Activated naive CD8-positive, alpha-beta T cell (primary cell): ENCODE data around the gene MCU.
"Not testable (repeated sequence)": the region's sequence is repeated elsewhere in the genome, so short reads cannot be mapped to it uniquely, and the experiment has no call there.

ENCODE experiments used
- H3K27ac Mint-ChIP-seq: one replicate; pipeline ENCODE4 v1.8.0; 2021; ENCODE audit warnings: mixed read lengths
- H3K27me3 Mint-ChIP-seq: one replicate; pipeline ENCODE4 v1.8.0; 2021; ENCODE audit warnings: mixed read lengths
- H3K36me3 Mint-ChIP-seq: one replicate; pipeline ENCODE4 v1.8.0; 2021; ENCODE audit warnings: mixed read lengths
- H3K4me1 Mint-ChIP-seq: one replicate; pipeline ENCODE4 v1.8.0; 2021; ENCODE audit warnings: low read depth, mixed read lengths
- H3K4me3 Mint-ChIP-seq: one replicate; pipeline ENCODE4 v1.8.0; 2021; ENCODE audit warnings: mild to moderate bottlenecking, mixed read lengths
- H3K9me3 Mint-ChIP-seq: one replicate; pipeline ENCODE4 v1.8.0; 2021; ENCODE audit warnings: low read depth, mixed read lengths

MCU gene

GRCh38 chr10:72754275-72755032, 62.5 kb downstream of the MCU start:
- no peak overlapping the region for H3K27ac Mint-ChIP-seq
- H3K27me3 Mint-ChIP-seq, result no peaks in the 10 kb centered on the region
- no peaks in the 10 kb centered on the region for H3K9me3 Mint-ChIP-seq
- H3K4me3 Mint-ChIP-seq, result no peak overlapping the region
- peaks cover 6% of the 10 kb centered on the region for H3K36me3 Mint-ChIP-seq
- H3K4me1 Mint-ChIP-seq, result peaks cover 13% of the 10 kb centered on the region

- H3K9me3 Mint-ChIP-seq, result no peaks in the 10 kb centered on the region
- H3K36me3 Mint-ChIP-seq, result peaks cover 8% of the 10 kb centered on the region
These were observed 64.9 kb downstream of the MCU start for GRCh38 chr10:72756674-72757385.

DNA sequence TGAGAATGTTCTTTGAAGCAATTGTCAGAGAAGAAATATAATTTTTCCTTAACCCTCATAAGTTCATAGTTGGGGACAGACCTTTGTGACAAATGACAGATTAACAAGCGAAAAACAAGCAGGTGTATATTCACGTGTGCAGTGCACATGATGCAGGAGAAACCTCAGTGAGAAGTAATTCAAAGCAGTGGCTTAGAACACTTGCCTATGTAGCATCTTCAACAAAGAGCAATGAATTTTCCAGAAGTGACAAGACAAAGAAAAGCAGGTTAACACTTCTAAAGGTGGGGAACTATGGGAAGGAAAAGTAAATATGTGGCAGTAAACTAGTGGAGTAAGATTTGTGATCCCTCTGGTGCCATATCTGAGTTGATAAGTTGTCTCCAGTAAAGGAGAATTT, 65.8 kb downstream of the MCU start:
- Mint-ChIP-seq H3K27me3 (no peaks in the 10 kb centered on the region), H3K36me3 (peaks cover 6% of the 10 kb centered on the region), H3K9me3 (no peaks in the 10 kb centered on the region), H3K27ac (no peak overlapping the region), H3K4me3 (no peak overlapping the region), H3K4me1 (peaks cover 13% of the 10 kb centered on the region)

More at GRCh38 chr10:72756674-72757385, 64.9 kb downstream of the MCU start:
- Mint-ChIP-seq H3K27me3 (no peaks in the 10 kb centered on the region), H3K4me3 (no peak overlapping the region), H3K27ac (no peak overlapping the region), H3K4me1 (peaks cover 13% of the 10 kb centered on the region)

DNA sequence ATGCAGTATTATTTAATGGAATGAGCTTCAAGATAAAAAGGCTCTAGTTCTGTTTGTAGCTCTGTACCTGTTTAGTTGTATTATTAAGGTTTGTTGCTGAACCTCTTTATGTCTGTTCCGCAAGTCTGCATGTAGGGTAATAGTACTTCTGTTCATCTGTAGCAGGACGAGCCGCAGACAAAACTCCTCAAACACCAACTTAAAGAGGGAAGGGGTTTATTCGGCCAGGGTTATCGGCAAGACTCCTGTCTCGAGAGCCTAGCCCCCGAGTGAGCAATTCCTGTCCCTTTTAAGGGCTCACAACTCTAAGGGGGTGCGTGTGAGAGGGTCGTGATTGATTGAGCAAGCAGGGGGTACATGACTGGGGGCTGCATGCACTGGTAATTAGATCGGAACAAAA, 67.0 kb downstream of the MCU start:
- not testable (repeated sequence) for H3K27ac Mint-ChIP-seq, H3K4me3 Mint-ChIP-seq, H3K9me3 Mint-ChIP-seq, H3K27me3 Mint-ChIP-seq, H3K4me1 Mint-ChIP-seq
- peaks cover 13% of the 10 kb centered on the region for H3K36me3 Mint-ChIP-seq

- Mint-ChIP-seq H3K4me3 (no peak overlapping the region), H3K27me3 (no peaks in the 10 kb centered on the region), H3K36me3 (peaks cover 18% of the 10 kb centered on the region), H3K9me3 (peaks cover 5% of the 10 kb centered on the region), H3K4me1 (peaks cover 1% of the 10 kb centered on the region), H3K27ac (no peak overlapping the region)
These were observed 67.6 kb downstream of the MCU start for GRCh38 chr10:72759584-72759983.

DNA sequence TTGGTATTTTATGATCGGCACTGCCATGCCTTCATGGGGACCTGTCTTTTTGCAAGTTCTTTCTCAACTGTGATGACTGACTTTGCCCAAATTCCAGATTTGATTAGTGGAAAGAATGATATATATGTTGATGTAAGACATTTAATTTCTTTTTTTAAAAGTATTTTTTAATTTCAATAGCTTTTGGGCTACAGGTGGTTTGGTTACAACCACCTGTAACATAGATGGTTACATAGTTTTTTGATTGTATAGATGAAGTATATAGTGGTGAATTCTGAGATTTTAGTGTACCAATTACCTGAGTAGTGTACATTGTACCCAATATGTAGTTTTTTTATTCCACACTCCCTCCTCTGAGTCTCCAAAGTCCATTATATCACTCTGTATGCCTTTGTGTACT, 69.6 kb downstream of the MCU start:
- H3K4me3 Mint-ChIP-seq, result no peak overlapping the region
- no peaks in the 10 kb centered on the region for H3K4me1 Mint-ChIP-seq
- H3K27ac Mint-ChIP-seq, result no peak overlapping the region

GRCh38 chr10:72762042-72762441, 70.1 kb downstream of the MCU start:
- H3K4me1 Mint-ChIP-seq, result no peaks in the 10 kb centered on the region
- H3K36me3 Mint-ChIP-seq, result peaks cover 23% of the 10 kb centered on the region
- no peak overlapping the region for H3K4me3 Mint-ChIP-seq
- peaks cover 11% of the 10 kb centered on the region for H3K9me3 Mint-ChIP-seq
- no peaks in the 10 kb centered on the region for H3K27me3 Mint-ChIP-seq
- H3K27ac Mint-ChIP-seq, result no peak overlapping the region

More for the DNA sequence above, 69.6 kb downstream of the MCU start:
- H3K36me3 Mint-ChIP-seq, result peaks cover 20% of the 10 kb centered on the region
- peaks cover 6% of the 10 kb centered on the region for H3K9me3 Mint-ChIP-seq
- no peaks in the 10 kb centered on the region for H3K27me3 Mint-ChIP-seq

DNA sequence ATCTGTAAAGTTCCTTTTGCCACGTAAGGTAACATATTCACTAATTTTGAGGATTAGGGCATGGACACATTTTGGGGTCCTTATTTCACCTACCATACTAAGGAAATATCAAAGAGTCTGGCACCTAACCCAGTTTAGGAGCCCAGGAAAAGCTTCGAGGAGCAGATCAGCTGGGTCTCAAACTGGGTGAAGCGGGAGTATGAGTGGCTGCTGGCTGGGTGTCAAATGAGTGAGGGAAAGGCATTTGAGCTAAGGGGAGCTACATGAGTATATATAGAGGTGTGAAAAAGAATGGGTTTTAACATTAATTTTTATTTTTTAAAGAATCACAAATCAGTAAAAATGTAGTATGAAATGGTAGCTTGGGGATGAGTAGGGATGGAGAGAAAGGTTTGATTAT, 71.3 kb downstream of the MCU start:
- peaks cover 19% of the 10 kb centered on the region for H3K9me3 Mint-ChIP-seq
- no peaks in the 10 kb centered on the region for H3K27me3 Mint-ChIP-seq
- H3K4me3 Mint-ChIP-seq, result no peak overlapping the region
- no peaks in the 10 kb centered on the region for H3K4me1 Mint-ChIP-seq
- no peak overlapping the region for H3K27ac Mint-ChIP-seq
- peaks cover 28% of the 10 kb centered on the region for H3K36me3 Mint-ChIP-seq

- no peak overlapping the region for H3K4me3 Mint-ChIP-seq
- H3K4me1 Mint-ChIP-seq, result no peaks in the 10 kb centered on the region
- H3K36me3 Mint-ChIP-seq, result peaks cover 31% of the 10 kb centered on the region
- no peaks in the 10 kb centered on the region for H3K27me3 Mint-ChIP-seq
- peaks cover 21% of the 10 kb centered on the region for H3K9me3 Mint-ChIP-seq
- no peak overlapping the region for H3K27ac Mint-ChIP-seq
These were observed 72.2 kb downstream of the MCU start for GRCh38 chr10:72764151-72764550.

- Mint-ChIP-seq H3K27me3 (no peaks in the 10 kb centered on the region), H3K36me3 (peaks cover 36% of the 10 kb centered on the region), H3K27ac (no peak overlapping the region), H3K4me3 (no peak overlapping the region), H3K4me1 (no peaks in the 10 kb centered on the region), H3K9me3 (peaks cover 30% of the 10 kb centered on the region)
These were observed 73.3 kb downstream of the MCU start for GRCh38 chr10:72765051-72765745.

GRCh38 chr10:72771195-72771594, 79.3 kb downstream of the MCU start:
- Mint-ChIP-seq H3K9me3 (peaks cover 52% of the 10 kb centered on the region), H3K4me1 (peaks cover 18% of the 10 kb centered on the region), H3K36me3 (peaks cover 50% of the 10 kb centered on the region)
- H3K27me3 Mint-ChIP-seq, H3K4me3 Mint-ChIP-seq, H3K27ac Mint-ChIP-seq: not testable (repeated sequence)

DNA sequence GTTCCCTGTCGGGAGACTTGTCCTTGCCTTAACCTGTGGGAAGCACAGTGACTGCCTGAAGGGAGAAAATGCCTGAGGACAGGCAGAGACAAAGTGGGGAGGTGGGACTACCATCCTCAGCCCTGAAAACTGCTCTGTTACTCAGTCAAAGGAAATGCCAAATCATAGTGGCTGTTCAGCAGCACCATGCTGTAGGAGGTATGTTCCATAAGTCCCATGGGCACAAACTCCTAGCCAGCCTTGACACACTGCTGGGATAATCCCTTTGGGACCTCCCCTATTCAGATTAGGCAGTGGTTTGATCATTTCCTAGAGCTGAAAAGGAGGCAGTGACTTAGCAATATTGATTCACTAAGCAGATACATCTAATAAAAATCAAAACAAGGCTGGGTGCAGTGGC, 80.1 kb downstream of the MCU start:
- peaks cover 47% of the 10 kb centered on the region for H3K36me3 Mint-ChIP-seq
- peaks cover 18% of the 10 kb centered on the region for H3K4me1 Mint-ChIP-seq

GRCh38 chr10:72779874-72780273, 87.9 kb downstream of the MCU start:
- H3K27me3 Mint-ChIP-seq, result no peaks in the 10 kb centered on the region
- H3K36me3 Mint-ChIP-seq, result peaks cover 14% of the 10 kb centered on the region
- H3K9me3 Mint-ChIP-seq, result peaks cover 17% of the 10 kb centered on the region
- no peak overlapping the region for H3K27ac Mint-ChIP-seq
- H3K4me1 Mint-ChIP-seq, result peaks cover 7% of the 10 kb centered on the region
- no peak overlapping the region for H3K4me3 Mint-ChIP-seq

More for the DNA sequence above, 80.1 kb downstream of the MCU start:
- Mint-ChIP-seq H3K9me3 (peaks cover 52% of the 10 kb centered on the region), H3K27me3 (no peaks in the 10 kb centered on the region), H3K27ac (no peak overlapping the region), H3K4me3 (no peak overlapping the region)

- Mint-ChIP-seq H3K36me3 (peaks cover 6% of the 10 kb centered on the region), H3K27me3 (no peaks in the 10 kb centered on the region), H3K4me3 (no peak overlapping the region), H3K27ac (no peak overlapping the region), H3K4me1 (peaks cover 2% of the 10 kb centered on the region), H3K9me3 (no peaks in the 10 kb centered on the region)
These were observed 90.8 kb downstream of the MCU start for GRCh38 chr10:72782649-72783330.

- peaks cover 2% of the 10 kb centered on the region for H3K4me1 Mint-ChIP-seq
- no peak overlapping the region for H3K27ac Mint-ChIP-seq
- no peaks in the 10 kb centered on the region for H3K27me3 Mint-ChIP-seq
- peaks cover 9% of the 10 kb centered on the region for H3K36me3 Mint-ChIP-seq
- H3K4me3 Mint-ChIP-seq, result no peak overlapping the region
- no peaks in the 10 kb centered on the region for H3K9me3 Mint-ChIP-seq
These were observed 91.5 kb downstream of the MCU start for GRCh38 chr10:72783410-72783833.
